Measurements from ENCODE around the gene RIBC1. TPM values are rescaled to one million over a fixed set of nuclear protein-coding genes. Genes with fewer than 3 reads are reported as not detected.

The RIBC1 gene
- total and polyA plus RNA-seq, 2 experiments from 2014 or later: 0.45 to 0.55 TPM

DNA sequence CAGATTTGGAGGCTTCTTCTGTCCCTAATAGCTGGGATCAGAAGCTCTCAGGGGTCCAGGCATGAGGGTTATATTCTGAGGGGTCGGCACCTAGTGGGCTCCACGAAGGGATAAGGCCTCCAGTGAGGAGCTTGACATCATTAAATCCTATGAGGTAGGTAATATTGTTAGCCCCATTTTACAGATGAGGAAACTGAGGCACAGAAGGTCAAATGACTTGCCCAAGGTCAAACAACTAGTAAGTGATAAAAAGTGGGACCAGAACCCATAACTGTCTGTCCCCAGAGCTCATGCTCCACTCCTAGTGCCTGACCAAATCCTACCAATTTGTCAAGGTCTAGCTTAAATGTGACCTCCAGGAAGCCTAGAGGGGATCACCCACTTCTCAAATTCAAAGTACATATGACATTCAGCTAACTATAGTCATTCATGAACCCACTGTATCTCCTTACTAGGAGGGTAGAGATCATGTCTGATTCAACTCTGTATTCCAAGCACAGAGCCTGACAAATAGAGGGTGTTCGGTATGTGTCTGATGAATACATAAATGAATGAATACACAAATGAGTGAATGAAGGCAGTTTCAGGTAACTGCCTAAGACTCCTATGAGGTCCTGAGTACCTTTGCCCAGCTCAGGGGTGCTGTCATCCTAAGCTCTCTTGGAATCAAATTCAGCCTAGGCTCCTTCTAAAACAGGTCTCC lies 43.5 kb upstream of the RIBC1 start:
- no peaks in the 10 kb centered on the region; the same call in 1 of the 2 replicates for H3K36me3 ChIP-seq (ENCODE audit: insufficient read depth)
- peaks cover 54% of the 10 kb centered on the region for H3K36me3 Mint-ChIP-seq (ENCODE audit: low read depth)
- no peaks in the 10 kb centered on the region for H3K4me1 Mint-ChIP-seq
- H3K4me3 ChIP-seq: no peak overlapping the region
- no peaks in the 10 kb centered on the region for H3K9me3 Mint-ChIP-seq
- no peaks in the 10 kb centered on the region for H3K4me1 ChIP-seq (ENCODE audit: insufficient read depth)
- ATAC-seq (no peak), DNase-seq (ENCODE audit: low spot score) (no peak)
- no peaks in the 10 kb centered on the region for H4K20me1 ChIP-seq (replicated peaks; ENCODE audit: insufficient read depth)
- TF ChIP-seq EZH2phosphoT487 (IDR thresholded peaks at IDR 0.05; ENCODE audit: unreplicated experiment) (no peak), JUNB (IDR thresholded peaks at IDR 0.05; ENCODE audit: unreplicated experiment) (no peak), ZNF114 (CRISPR knock-in tag; IDR thresholded peaks at IDR 0.05) (no peak), ZNF331 (CRISPR knock-in tag; IDR thresholded peaks at IDR 0.05; ENCODE audit: low read depth) (no peak), NANOG (IDR thresholded peaks at IDR 0.05; ENCODE audit: borderline replicate concordance) (no peak), CREB1 (CRISPR knock-in tag; IDR thresholded peaks at IDR 0.05; ENCODE audit: low read depth) (no peak)
- TF ChIP-seq, protein P1, sequence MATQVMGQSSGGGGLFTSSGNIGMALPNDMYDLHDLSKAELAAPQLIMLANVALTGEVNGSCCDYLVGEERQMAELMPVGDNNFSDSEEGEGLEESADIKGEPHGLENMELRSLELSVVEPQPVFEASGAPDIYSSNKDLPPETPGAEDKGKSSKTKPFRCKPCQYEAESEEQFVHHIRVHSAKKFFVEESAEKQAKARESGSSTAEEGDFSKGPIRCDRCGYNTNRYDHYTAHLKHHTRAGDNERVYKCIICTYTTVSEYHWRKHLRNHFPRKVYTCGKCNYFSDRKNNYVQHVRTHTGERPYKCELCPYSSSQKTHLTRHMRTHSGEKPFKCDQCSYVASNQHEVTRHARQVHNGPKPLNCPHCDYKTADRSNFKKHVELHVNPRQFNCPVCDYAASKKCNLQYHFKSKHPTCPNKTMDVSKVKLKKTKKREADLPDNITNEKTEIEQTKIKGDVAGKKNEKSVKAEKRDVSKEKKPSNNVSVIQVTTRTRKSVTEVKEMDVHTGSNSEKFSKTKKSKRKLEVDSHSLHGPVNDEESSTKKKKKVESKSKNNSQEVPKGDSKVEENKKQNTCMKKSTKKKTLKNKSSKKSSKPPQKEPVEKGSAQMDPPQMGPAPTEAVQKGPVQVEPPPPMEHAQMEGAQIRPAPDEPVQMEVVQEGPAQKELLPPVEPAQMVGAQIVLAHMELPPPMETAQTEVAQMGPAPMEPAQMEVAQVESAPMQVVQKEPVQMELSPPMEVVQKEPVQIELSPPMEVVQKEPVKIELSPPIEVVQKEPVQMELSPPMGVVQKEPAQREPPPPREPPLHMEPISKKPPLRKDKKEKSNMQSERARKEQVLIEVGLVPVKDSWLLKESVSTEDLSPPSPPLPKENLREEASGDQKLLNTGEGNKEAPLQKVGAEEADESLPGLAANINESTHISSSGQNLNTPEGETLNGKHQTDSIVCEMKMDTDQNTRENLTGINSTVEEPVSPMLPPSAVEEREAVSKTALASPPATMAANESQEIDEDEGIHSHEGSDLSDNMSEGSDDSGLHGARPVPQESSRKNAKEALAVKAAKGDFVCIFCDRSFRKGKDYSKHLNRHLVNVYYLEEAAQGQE (IDR thresholded peaks at IDR 0.05; ENCODE audit: unreplicated experiment): no peak
- TF ChIP-seq, protein P2, sequence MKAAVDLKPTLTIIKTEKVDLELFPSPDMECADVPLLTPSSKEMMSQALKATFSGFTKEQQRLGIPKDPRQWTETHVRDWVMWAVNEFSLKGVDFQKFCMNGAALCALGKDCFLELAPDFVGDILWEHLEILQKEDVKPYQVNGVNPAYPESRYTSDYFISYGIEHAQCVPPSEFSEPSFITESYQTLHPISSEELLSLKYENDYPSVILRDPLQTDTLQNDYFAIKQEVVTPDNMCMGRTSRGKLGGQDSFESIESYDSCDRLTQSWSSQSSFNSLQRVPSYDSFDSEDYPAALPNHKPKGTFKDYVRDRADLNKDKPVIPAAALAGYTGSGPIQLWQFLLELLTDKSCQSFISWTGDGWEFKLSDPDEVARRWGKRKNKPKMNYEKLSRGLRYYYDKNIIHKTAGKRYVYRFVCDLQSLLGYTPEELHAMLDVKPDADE (IDR thresholded peaks at IDR 0.05): no peak
- no peak overlapping the region for H3K27ac Mint-ChIP-seq
- H3K4me2 ChIP-seq: no peak overlapping the region
- no peaks in the 10 kb centered on the region for H3K27me3 Mint-ChIP-seq (ENCODE audit: insufficient read depth, low read depth, poor library complexity)
- H3K27me3 ChIP-seq (ENCODE audit: insufficient read depth): no peaks in the 10 kb centered on the region
- no peaks in the 10 kb centered on the region for H3K9me2 ChIP-seq (ENCODE audit: insufficient read depth)
- H3K79me2 ChIP-seq (replicated peaks; ENCODE audit: insufficient read depth): no peaks in the 10 kb centered on the region
- no peaks in the 10 kb centered on the region for H3F3A ChIP-seq (replicated peaks; ENCODE audit: low read depth)
- H3K27ac ChIP-seq (ENCODE audit: low read depth): no peak overlapping the region
- no peak overlapping the region for H3K4me3 Mint-ChIP-seq
- H2AFZ ChIP-seq: no peak overlapping the region

DNA sequence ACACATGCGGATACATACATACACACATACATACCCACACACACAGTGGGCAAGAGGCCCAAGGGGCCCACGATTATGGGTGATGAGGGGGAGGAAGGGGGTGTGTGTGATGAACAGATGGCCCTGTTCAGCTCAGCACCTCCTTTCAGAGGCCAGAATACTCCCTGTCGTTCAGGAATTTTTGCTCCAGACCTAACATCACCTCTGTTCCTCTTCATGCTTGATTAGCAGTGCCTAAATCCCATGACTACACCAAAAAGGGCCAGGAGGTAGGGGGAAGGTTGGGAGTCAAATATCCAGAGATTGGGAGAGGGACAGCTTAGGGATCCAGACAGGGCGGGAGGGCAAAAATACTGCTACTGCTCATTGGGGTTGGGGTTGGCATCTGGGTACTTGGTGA lies 42.9 kb upstream of the RIBC1 start:
- H3K4me3 Mint-ChIP-seq: no peak overlapping the region
- peaks cover 52% of the 10 kb centered on the region for H3K36me3 Mint-ChIP-seq (ENCODE audit: low read depth)
- Histone ChIP-seq H3F3A (replicated peaks; ENCODE audit: low read depth) (no peaks in the 10 kb centered on the region), H3K4me3 (no peak overlapping the region), H3K27me3 (ENCODE audit: insufficient read depth) (no peaks in the 10 kb centered on the region), H3K4me2 (no peak overlapping the region), H3K9me2 (ENCODE audit: insufficient read depth) (no peaks in the 10 kb centered on the region), H2AFZ (no peak overlapping the region), H4K20me1 (replicated peaks; ENCODE audit: insufficient read depth) (no peaks in the 10 kb centered on the region), H3K36me3 (ENCODE audit: insufficient read depth) (no peaks in the 10 kb centered on the region; the same call in 1 of the 2 replicates), H3K4me1 (ENCODE audit: insufficient read depth) (no peaks in the 10 kb centered on the region), H3K79me2 (replicated peaks; ENCODE audit: insufficient read depth) (no peaks in the 10 kb centered on the region), H3K27ac (ENCODE audit: low read depth) (no peak overlapping the region)
- H3K27me3 Mint-ChIP-seq (ENCODE audit: insufficient read depth, low read depth, poor library complexity): no peaks in the 10 kb centered on the region
- H3K27ac Mint-ChIP-seq: no peak overlapping the region
- ATAC-seq (no peak), DNase-seq (ENCODE audit: low spot score) (no peak)
- no peaks in the 10 kb centered on the region for H3K9me3 Mint-ChIP-seq
- no peaks in the 10 kb centered on the region for H3K4me1 Mint-ChIP-seq
- TF ChIP-seq, protein P1 (IDR thresholded peaks at IDR 0.05; ENCODE audit: unreplicated experiment): no peak
- no peak for TF ChIP-seq NANOG (IDR thresholded peaks at IDR 0.05; ENCODE audit: borderline replicate concordance)
- TF ChIP-seq JUNB (IDR thresholded peaks at IDR 0.05; ENCODE audit: unreplicated experiment): no peak
- no peak for TF ChIP-seq ZNF331 (CRISPR knock-in tag; IDR thresholded peaks at IDR 0.05; ENCODE audit: low read depth)
- no peak for TF ChIP-seq POLR2AphosphoS5 (IDR thresholded peaks at IDR 0.05; ENCODE audit: low read depth)

Measured in GM23338 (cell line).